Activated T-cell treated with anti-CD3 and anti-CD28 coated beads, Interleukin-2, amount 50 U/mL, for 1 hour (primary cell): ENCODE measurements around the gene DHRS2.
A peak's percentile ranks its signal among the peaks of the same experiment; 100 is the strongest.

Experiments used
- DNase-seq: peaks from one replicate; pipeline ENCODE4 v3.0.0-alpha.2; 2020

The DHRS2 gene

GRCh38 chr14:23613242-23614070, 22.7 kb upstream of the DHRS2 start:
- no peak for DNase-seq

- DNase-seq: no peak
These were observed 21.8 kb upstream of the DHRS2 start for GRCh38 chr14:23614395-23614828.

DNA sequence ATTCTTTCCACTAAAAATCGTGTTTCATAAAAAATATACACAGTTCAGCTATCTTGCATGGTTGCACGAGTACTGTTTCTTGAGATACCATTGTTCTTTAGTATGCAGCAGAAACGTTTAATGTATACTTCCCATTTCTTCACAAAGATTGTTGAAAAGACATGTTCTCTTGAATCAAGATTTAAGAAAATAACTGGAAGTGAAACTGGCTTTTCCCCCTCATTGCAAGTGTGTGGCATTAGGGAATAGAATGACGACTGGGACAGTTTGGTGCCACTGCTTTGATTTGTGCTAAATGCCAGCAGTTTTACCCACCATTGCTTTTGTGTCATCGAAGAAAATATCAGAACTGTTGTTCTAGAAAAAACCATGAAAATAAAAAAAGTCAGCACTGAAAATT, 20.3 kb upstream of the DHRS2 start:
- no peak for DNase-seq

DNA sequence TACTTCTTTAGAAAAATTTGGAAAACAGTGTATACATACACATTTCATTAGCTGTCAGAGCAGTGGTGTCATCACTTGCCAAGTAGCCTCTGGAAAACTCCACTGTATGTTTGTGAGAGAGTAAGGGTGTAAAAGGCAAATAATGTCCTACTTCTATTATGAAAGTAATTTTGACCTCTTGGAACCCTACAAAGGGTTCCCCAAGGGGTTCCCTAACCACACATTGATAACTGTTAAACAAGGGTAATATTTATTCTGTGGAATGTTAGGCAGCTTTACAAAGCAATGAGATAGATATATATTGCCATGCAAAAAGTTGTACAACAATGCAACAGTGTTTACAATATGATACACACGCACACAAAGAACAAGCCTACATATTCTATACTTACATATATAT, 18.6 kb upstream of the DHRS2 start:
- no peak for DNase-seq

DNA sequence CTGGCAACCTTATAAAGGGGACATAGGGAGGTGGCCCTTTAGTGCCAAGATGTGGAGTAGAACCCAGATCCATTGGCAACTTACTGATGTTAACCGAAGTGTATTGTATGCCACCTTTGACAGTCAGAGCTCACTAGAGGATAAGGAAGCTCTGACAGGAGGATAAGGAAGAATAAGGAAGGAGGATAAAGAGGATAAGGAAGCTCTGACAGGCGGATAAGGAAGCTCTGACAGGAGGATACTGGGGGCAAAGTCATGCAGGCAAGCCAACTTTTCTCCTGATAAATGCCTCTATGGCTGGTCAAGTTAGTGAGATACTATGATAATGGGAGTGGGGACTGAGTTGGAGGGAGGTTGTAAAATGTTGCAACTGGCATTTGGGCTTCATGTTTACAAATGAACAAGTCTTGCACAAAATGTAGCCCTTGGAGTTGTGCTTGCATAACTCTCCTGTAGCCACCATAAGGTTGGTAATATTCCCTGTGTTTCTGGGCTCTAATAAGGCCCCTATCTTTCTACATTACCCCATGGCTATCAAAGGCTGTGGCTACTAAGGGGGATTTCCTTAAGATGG, 17.7 kb upstream of the DHRS2 start:
- DNase-seq: no peak

GRCh38 chr14:23620177-23620702, 15.9 kb upstream of the DHRS2 start:
- no peak for DNase-seq

DNA sequence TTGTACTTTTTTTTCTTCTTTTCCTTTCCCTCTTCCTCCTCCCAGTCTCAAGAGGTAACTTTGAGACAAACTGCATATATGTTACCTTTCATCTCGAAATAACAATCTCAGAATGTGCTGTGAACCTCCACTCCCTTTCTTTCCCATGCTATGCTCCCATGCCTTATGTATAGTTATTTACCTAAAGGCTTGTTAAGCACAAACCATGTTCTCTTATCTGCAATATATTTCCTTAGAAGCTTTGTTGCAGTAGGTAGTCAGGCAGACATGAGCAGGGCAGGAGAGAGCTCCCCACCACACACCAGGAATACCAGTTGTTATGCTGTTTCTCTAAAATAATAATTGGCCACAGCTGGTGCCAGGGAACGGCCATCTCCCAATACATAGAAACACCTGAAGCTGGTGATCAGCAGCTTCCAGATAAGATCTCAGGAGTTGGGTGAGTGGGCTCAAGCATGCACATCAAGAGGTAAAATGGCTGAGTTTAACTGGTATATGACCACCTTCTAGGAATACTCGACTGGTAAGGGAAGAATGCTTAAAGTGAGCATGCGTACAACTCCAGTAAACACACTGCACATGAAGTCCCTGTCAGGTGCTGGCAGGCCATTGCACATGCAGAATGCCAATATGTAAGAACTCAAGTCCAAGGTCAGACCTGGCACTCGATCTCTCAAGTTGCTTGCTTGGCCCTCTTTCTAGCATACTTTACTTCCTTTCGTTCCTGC, 14.8 kb upstream of the DHRS2 start:
- DNase-seq: no peak

DNA sequence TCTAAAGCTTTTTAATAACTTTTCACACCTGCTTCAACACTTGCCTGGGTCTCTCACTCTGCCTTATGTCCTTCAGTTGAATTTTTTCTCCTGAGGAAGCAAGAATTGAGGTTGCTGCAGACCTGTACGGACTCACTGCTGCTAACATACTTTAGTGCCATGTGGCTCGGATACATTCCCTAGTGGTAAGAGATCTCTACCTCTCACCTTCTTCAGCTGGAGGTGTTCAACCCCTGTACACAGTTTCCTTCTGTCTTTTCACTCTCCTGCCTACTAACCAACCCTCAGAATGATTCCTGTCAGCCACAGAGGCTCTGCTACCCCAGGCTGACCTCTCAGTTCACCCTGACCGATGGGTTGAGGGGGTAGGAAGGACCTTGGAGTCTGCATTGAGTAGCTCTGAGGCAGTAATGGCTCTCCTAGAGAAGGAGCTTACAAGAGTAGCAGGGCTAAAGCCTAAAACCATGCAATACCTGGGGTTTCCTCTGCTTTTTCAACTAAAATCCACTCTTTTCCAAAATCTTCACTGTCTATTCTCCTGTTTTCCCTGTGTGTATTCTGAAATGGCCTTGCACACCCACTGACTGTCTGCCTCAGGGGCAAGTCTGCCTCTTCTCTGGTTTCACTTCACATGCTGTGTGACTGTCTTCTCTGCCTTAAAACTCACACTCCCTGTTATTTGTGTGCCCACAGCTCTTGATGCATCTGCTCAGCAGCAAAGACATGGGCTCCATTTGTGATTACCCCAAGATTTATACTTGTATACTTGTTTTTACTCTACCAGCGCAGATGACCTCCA, 14.0 kb upstream of the DHRS2 start:
- no peak for DNase-seq

- DNase-seq: no peak
These were observed 13.2 kb upstream of the DHRS2 start for GRCh38 chr14:23622990-23623389.

GRCh38 chr14:23623962-23624361, 12.2 kb upstream of the DHRS2 start:
- DNase-seq: no peak

GRCh38 chr14:23624830-23625404, 11.2 kb upstream of the DHRS2 start:
- no peak for DNase-seq

- DNase-seq: no peak
These were observed 9.2 kb upstream of the DHRS2 start for GRCh38 chr14:23626946-23627345.

GRCh38 chr14:23627961-23628360, 8.2 kb upstream of the DHRS2 start:
- no peak for DNase-seq

GRCh38 chr14:23629204-23629603, 7.0 kb upstream of the DHRS2 start:
- no peak for DNase-seq

DNA sequence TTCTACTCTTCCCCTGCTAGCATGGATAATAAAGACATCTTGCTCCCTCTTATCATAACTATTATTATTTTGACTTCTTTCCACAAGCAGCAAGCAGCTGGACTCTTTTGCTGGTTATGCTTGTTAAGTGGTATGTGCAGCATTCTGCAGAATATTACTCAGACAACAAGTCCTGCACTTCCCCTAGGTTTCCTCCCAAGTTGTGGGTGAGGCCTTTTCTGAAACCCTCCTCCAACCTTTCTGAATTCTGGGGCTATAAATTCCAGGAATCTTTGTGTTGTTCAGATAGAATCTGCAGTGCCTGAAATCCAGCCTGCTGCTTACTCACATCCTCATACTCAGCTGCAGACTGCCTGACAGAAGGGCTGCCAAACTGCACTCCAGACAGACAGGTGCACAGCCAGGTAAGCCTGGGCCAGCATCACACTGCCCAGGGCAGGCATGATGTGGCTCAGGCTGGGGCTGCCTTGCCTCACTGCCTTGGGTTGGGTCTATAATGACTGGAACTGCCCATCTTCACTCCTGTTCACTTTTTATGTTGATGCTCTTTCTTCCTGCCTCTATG, 6.2 kb upstream of the DHRS2 start:
- no peak for DNase-seq

GRCh38 chr14:23630687-23631086, 5.5 kb upstream of the DHRS2 start:
- no peak for DNase-seq

DNA sequence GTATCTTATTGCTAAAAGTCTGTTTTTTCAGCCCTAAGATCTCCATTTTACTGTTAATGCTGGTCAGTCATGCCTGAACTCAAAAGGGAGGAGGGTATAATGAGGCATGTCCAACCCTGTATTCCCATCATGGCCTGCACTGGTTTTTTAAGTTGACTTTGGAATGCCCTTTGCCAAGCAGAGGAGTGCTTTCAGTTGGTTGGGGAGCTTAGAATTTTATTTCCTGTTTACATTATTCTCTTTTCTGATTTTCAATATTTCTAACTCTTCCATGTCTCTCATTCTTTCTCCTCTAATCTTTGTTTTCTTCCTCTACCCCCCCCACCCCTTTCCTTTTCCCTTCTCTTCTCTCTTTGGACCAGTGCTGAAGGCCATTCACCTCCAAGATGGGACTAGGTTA, 4.9 kb upstream of the DHRS2 start:
- no peak for DNase-seq

DNA sequence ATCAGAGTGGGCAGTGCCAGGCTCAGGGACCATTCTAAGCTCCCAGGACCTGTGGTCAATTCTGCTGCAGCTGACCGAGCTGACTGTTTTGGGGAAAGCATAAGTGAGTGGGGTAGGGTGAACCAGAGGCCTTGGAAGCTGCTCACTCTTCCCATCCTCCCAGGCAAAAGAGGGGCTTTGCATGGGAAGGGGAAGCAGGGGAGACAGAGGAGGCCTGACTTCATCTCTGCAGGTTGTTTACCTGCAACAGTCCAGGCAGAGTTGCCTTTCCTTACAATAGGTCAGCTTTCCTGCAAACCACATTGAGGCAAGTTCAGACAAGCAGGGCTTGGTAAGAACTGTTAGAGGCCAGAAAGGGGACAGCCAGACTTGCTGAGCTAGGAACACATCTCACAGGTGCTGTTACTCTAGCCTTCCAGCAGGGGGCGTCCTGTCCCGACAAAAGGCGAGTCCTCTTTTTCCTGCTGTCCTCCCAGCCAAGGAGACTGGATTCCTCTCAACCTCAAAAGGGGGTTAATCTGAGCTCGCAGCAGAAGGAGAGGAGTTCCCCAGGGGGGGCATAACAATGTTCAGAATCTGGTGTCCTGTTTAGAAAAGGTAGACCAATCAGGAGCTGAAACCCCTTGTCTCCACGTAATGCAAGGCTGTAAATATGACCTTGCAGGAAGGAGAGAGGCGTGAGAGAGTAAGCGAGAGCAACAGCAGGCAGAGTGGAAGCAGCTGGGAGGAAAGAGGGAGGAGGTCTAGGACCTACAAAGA, 4.3 kb upstream of the DHRS2 start:
- peak; percentile 76 for DNase-seq

DNA sequence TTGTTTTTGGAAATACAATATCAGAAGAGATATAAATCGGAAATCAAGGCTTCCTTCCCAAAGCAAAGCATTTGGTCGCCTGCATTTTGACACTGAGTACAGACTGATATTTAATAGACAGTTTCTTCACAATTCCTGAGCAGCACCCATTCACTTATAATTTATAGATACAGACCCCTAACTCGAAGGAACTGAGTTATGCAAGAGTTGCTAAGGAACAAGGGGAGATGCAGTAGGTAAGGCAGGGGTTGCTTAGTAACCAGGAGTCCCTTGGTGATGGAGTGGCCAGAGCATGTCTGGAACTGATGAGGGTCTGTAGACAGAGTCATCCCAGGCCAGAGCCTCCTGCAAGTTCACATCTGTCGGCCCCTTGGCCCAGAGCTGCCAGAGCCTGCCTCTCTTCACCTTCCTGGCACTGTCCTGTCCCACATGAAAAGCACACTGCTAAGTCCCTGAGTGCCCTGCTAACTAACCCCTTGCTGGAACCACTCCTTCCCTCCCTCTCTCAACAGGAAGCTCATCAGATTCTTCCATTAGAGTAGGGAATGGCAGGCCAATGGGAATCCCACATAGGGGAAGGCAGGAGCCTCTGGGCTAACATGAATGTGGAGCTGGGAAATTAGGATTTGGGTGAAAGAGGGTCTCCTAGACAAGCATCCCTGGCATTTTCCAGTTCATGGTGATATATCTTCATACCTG, 3.6 kb upstream of the DHRS2 start:
- no peak for DNase-seq

DNA sequence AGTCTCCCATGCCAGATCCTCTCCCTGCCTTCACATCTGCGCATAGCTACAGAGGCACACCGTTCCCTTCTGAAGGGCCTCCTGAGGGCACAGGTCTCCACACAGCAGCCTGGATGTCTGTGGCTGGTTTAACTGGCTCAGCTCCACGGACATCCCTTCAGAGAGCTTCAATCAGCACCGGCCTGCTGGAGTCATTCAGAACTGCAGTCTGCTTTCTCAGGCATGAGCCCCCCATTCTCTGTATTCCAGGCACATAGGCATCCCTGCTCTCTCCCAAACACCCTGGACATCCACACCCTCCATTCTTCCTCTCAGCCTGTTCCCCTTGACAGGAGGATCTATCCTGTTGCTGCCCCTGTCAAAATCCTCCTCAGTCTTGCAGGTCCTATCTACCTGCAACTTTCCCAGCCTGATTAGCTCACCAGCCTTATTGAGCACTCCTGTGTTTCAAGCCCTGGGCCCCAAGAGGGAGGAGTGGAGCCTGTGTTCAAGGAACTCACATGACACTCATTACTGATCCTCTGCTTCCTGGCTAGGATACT, 2.9 kb upstream of the DHRS2 start:
- no peak for DNase-seq
